Esophagus (tissue), 2 donors: ENCODE measurements around the gene GEMIN7. TPM values are rescaled to one million over a fixed set of nuclear protein-coding genes. Genes with fewer than 3 reads are reported as not detected.
"Not testable (repeated sequence)": the region's sequence is repeated elsewhere in the genome, so short reads cannot be mapped to it uniquely, and the experiment has no call there.

Source experiments
- H3K27ac ChIP-seq, 2 donors: one replicate each; pipeline ENCODE4 v1.5.1; 2013; ENCODE audit warnings: low read depth in 2 of 2, mild to moderate bottlenecking in 2 of 2, inconsistent platforms in 1 of 2, low read length in 1 of 2, moderate library complexity in 1 of 2
- H3K27me3 ChIP-seq, 2 donors: one replicate each; pipeline ENCODE4 v1.6.1; 2013; ENCODE audit warnings: low read length in 2 of 2, control low read depth in 1 of 2, mild to moderate bottlenecking in 1 of 2; ENCODE audit not compliant: insufficient read depth in 2 of 2, control insufficient read depth in 1 of 2
- H3K36me3 ChIP-seq, 2 donors: one replicate each; pipeline ENCODE4 v1.6.1; 2013; ENCODE audit warnings: low read length in 1 of 2; ENCODE audit not compliant: control insufficient read depth in 2 of 2, insufficient read depth in 2 of 2
- H3K4me1 ChIP-seq, 2 donors: one replicate each; pipeline ENCODE4 v1.6.1; 2013; ENCODE audit warnings: low read length in 1 of 2; ENCODE audit not compliant: control insufficient read depth in 2 of 2, insufficient read depth in 2 of 2
- H3K4me3 ChIP-seq, 2 donors: one replicate each; pipeline ENCODE4 v1.5.1; 2013; ENCODE audit warnings: low read length in 2 of 2, mild to moderate bottlenecking in 2 of 2, low read depth in 1 of 2, moderate library complexity in 1 of 2
- H3K9me3 ChIP-seq, 2 donors: one replicate each; pipeline ENCODE4 v1.6.1; 2013; ENCODE audit warnings: mild to moderate bottlenecking in 2 of 2, low read depth in 1 of 2, low read length in 1 of 2, moderate library complexity in 1 of 2; ENCODE audit not compliant: control insufficient read depth in 2 of 2, insufficient read depth in 1 of 2
- WGBS, 2 donors: extraction: QIAGEN DNeasy Blood & Tissue Kit; methylation state at CpG; one replicate each; pipeline ENCODE4 v1.1.7; 2013; 5-methylcytosine and 5-hydroxymethylcytosine counted together
- polyA plus RNA-seq, 2 donors: library from polyadenylated mRNA; stranded (reverse); fragments of 200-250 nt; gene quantifications; one replicate each; pipeline ENCODE4 v1.2.3, GENCODE V29; 2013
- donor health status: healthy with polysubstance abuse.
- donor health status: Bipolar disorder and iron deficiency.

GEMIN7 gene
- polyA plus RNA-seq, 2 donors = 20.7 to 21.3 TPM

- no peak overlapping the region for H3K27ac ChIP-seq
- peaks cover 0 to 8% of the 10 kb centered on the region in 2 donors for H3K36me3 ChIP-seq
- H3K9me3 ChIP-seq = no peaks in the 10 kb centered on the region
- peaks cover 7 to 34% of the 10 kb centered on the region in 2 donors for H3K4me1 ChIP-seq
- no peaks in the 10 kb centered on the region for H3K27me3 ChIP-seq
- H3K4me3 ChIP-seq = no peak overlapping the region
- 46 to 49% methylated on average over 9 of the region's 9 CpGs for WGBS, 2 donors
These were observed 34.6 kb downstream of the GEMIN7 start for GRCh38 chr19:45113628-45114027.

- no peaks in the 10 kb centered on the region for H3K27me3 ChIP-seq
- no peak overlapping the region for H3K27ac ChIP-seq
- no peaks in the 10 kb centered on the region for H3K9me3 ChIP-seq
- 68 to 78% methylated on average over 4 of the region's 4 CpGs for WGBS, 2 donors
- H3K36me3 ChIP-seq = peaks cover 0 to 8% of the 10 kb centered on the region in 2 donors
- no peak overlapping the region for H3K4me3 ChIP-seq
- peaks cover 7 to 34% of the 10 kb centered on the region in 2 donors for H3K4me1 ChIP-seq
These were observed 35.1 kb downstream of the GEMIN7 start for GRCh38 chr19:45114116-45114515.

GRCh38 chr19:45115809-45116615, 37.0 kb downstream of the GEMIN7 start:
- 93 to 94% methylated on average over 21 of the region's 21 CpGs for WGBS, 2 donors
- no peaks in the 10 kb centered on the region for H3K27me3 ChIP-seq
- H3K27ac ChIP-seq = no peak overlapping the region
- no peaks in the 10 kb centered on the region for H3K9me3 ChIP-seq
- H3K4me3 ChIP-seq = no peak overlapping the region
- peaks cover 0 to 6% of the 10 kb centered on the region in 2 donors for H3K36me3 ChIP-seq
- H3K4me1 ChIP-seq = peaks cover 7 to 40% of the 10 kb centered on the region in 2 donors

- WGBS, 2 donors = 39 to 45% methylated on average over 16 of the region's 16 CpGs
- no peaks in the 10 kb centered on the region for H3K27me3 ChIP-seq
- H3K4me3 ChIP-seq = no peak overlapping the region
- H3K9me3 ChIP-seq = no peaks in the 10 kb centered on the region
- H3K27ac ChIP-seq = no peak overlapping the region
- H3K4me1 ChIP-seq = peaks cover 4 to 48% of the 10 kb centered on the region in 2 donors
- peaks cover 0 to 6% of the 10 kb centered on the region in 2 donors for H3K36me3 ChIP-seq
These were observed 38.1 kb downstream of the GEMIN7 start for GRCh38 chr19:45117167-45117594.

- Histone ChIP-seq H3K4me1 (peaks cover 6 to 48% of the 10 kb centered on the region in 2 donors), H3K36me3 (peaks cover 0 to 6% of the 10 kb centered on the region in 2 donors), H3K4me3 (no peak overlapping the region), H3K27ac (no peak overlapping the region), H3K9me3 (no peaks in the 10 kb centered on the region), H3K27me3 (no peaks in the 10 kb centered on the region)
- WGBS, 2 donors = 47 to 61% methylated on average over 12 of the region's 12 CpGs
These were observed 38.6 kb downstream of the GEMIN7 start for GRCh38 chr19:45117671-45118070.

GRCh38 chr19:45118106-45118505, 39.0 kb downstream of the GEMIN7 start:
- peaks cover 0 to 6% of the 10 kb centered on the region in 2 donors for H3K36me3 ChIP-seq
- H3K27ac ChIP-seq = no peak overlapping the region
- H3K4me3 ChIP-seq = no peak overlapping the region
- WGBS, 2 donors = 78 to 82% methylated on average over 5 of the region's 5 CpGs
- H3K4me1 ChIP-seq = peaks cover 7 to 48% of the 10 kb centered on the region in 2 donors
- H3K9me3 ChIP-seq = no peaks in the 10 kb centered on the region
- H3K27me3 ChIP-seq = no peaks in the 10 kb centered on the region

- H3K27ac ChIP-seq, H3K9me3 ChIP-seq, H3K36me3 ChIP-seq, H3K27me3 ChIP-seq, H3K4me3 ChIP-seq: not testable (repeated sequence)
- H3K4me1 ChIP-seq = peaks cover 4 to 45% of the 10 kb centered on the region in 2 donors
- WGBS, 2 donors = 50 to 53% methylated on average over 18 of the region's 18 CpGs
These were observed 39.7 kb downstream of the GEMIN7 start for GRCh38 chr19:45118591-45119355.

GRCh38 chr19:45119582-45119981, 40.5 kb downstream of the GEMIN7 start:
- no peak overlapping the region for H3K4me3 ChIP-seq
- no peak overlapping the region for H3K27ac ChIP-seq
- no peaks in the 10 kb centered on the region for H3K27me3 ChIP-seq
- WGBS, 2 donors = 76% methylated on average over 6 of the region's 6 CpGs
- H3K4me1 ChIP-seq = peaks cover 3 to 41% of the 10 kb centered on the region in 2 donors
- peaks cover 0 to 6% of the 10 kb centered on the region in 2 donors for H3K36me3 ChIP-seq
- no peaks in the 10 kb centered on the region for H3K9me3 ChIP-seq

- H3K36me3 ChIP-seq = peaks cover 0 to 3% of the 10 kb centered on the region in 2 donors
- no peak overlapping the region for H3K4me3 ChIP-seq
- H3K27ac ChIP-seq = no peak overlapping the region
- no peaks in the 10 kb centered on the region for H3K9me3 ChIP-seq
- 70 to 72% methylated on average over 11 of the region's 11 CpGs for WGBS, 2 donors
- H3K4me1 ChIP-seq = peaks cover 7 to 36% of the 10 kb centered on the region in 2 donors
- H3K27me3 ChIP-seq = no peaks in the 10 kb centered on the region
These were observed 42.8 kb downstream of the GEMIN7 start for GRCh38 chr19:45121827-45122345.
